Anterior cingulate cortex (tissue), 58 donors: ENCODE measurements around the gene TENM4.

Source experiments
- DNase-seq, 58 donors: peaks; one replicate each; lab custom pipeline; 2025; lab: John Stamatoyannopoulos, UW

The TENM4 gene

DNA sequence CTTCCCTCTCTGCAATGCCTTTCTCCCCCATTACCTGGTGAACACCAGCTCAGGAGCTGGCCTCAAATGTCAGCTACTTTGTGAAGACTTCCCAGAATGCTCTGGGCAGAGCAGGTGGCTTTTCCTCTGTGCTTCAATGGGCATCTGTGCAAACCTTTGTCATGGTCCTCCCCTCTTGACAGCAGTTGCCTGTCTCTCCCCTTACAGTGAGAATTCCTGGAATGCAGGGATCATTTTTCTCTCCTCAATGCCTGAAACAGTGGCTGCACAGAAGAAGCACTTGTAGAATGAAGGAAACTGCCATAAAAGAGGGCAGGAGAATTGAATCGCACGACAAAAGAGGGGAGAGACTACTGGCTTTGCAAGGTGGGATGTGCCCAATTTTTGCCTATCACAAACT, 773.4 kb downstream of the TENM4 start:
- DNase-seq: no peak

DNA sequence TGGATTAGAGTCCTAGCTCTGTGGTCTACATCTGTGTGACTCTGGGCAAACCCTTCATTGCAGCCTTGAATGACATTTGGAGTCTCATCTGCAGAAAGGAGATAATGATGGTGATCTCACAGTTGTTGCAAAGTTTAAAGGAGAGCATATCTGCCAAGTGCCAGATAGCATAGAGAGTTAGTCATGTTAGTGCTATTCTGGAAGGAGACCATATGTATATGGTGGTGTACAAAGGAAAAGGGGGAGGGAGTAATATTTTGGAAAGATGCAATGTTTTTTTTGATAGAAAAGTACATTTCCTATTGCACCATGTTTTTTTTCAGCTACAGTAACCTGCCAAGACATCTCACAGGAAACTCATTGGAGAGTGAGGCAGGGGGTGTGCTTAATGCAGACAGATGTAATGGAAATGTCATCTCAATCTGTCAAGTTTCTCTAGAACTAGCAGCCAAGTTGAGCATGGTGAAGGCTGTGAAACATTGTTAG, 774.1 kb downstream of the TENM4 start:
- DNase-seq: peak in 2 of 58 donors; percentile 28 to 70

DNA sequence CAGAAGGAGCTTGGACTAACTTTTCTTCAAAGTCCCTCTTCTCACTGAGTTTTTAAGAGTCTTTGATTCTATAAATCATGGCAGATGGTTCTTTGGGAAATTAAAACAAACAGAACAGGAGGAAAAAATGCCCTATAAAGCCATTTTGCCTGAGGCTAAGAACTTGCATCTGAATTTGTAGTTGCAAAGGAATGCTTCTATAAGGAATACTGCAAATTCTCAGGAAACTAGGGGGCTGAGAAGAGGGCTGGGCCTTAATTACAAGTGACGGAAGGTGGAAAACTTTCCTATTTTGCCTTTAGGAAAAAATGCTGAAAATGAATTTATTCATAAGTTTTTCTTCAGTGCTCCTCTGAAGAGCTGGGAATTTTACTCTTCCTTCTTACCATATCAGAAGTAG, 776.2 kb downstream of the TENM4 start:
- DNase-seq: no peak

DNA sequence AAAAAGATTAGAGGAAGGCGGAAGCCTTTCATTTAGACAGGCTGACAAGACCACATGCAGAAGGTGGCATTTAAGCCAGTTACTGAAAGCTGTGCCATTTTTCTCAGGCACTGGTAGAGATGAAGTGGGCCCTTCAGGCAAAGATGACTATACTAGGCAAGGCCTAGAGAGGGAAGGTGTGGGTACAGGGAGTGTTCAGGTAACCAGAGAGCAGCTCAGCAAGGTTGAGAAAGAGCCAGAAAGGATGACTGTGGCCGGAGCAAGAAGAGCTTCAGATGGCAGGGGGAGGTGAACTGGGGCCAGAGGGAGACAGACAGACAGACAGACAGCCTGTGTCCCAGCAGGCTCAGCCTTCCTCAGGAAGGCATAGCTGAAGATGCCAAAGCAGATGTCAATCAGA, 778.0 kb downstream of the TENM4 start:
- no peak for DNase-seq

DNA sequence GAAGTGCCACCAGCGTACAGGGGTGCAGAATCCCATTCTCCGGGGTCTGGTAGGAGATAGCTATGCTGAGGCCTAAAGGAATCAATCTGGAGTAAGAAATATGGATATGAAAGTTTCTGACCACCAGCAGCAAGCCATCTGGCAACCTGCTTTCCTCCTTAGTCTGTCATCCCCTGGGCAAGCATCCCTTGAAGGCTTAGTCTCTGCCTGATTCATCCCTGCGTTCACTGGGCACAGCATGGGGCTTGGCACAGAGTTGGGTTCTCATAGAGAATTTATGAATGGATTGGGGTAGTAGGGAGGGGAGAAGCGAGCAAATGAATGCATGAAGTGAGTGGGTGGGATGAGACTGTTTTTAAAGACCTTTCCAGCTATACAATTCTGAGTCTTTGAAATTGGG, 780.4 kb downstream of the TENM4 start:
- peak in 19 of 58 donors; percentile 6 to 49 (median 22) for DNase-seq

DNA sequence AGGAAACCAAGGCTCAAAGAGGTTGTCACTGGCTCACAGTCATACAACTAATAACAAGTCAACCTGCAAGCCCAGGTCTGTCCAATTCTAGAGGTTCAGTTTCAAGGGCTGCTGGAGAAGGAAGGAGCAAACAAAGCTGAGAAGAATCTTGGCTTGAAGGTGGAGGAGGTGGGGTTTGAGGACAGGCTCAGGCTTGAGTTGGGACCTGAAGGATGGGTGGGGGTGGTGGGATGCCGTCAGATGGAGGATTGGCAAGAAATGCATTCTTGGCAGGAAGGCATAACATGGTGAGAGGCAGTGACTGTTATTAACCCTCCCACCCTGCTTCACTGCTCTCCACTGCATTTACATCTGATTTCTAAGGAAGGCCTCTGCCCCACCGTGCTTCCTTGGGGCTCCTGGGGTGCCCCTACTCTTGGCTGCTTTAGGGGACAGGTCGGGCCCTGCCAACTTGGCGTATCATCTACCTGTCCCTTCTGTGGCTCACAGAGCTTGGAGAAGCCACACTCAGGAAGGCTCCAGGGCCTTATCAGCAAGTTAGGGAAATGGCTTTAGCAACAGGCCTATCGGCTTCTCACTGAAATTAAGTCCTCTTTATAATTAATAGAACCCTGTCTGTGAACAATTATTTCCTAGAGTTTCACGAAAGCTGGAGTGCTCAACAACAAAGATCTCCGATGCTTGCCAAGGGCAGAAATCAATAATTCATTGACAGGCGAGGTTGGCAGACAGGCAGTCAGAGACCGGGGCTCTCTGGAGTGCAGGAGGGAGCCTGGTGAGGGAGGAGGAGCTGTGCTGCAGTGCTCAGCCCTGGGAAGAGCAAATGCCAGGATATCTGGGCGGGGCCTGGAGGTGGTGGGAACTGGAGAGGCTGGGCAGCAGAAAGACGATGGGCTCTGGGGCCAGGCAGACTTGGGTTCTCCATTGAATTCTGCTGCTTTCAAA, 781.2 kb downstream of the TENM4 start:
- DNase-seq: no peak

DNA sequence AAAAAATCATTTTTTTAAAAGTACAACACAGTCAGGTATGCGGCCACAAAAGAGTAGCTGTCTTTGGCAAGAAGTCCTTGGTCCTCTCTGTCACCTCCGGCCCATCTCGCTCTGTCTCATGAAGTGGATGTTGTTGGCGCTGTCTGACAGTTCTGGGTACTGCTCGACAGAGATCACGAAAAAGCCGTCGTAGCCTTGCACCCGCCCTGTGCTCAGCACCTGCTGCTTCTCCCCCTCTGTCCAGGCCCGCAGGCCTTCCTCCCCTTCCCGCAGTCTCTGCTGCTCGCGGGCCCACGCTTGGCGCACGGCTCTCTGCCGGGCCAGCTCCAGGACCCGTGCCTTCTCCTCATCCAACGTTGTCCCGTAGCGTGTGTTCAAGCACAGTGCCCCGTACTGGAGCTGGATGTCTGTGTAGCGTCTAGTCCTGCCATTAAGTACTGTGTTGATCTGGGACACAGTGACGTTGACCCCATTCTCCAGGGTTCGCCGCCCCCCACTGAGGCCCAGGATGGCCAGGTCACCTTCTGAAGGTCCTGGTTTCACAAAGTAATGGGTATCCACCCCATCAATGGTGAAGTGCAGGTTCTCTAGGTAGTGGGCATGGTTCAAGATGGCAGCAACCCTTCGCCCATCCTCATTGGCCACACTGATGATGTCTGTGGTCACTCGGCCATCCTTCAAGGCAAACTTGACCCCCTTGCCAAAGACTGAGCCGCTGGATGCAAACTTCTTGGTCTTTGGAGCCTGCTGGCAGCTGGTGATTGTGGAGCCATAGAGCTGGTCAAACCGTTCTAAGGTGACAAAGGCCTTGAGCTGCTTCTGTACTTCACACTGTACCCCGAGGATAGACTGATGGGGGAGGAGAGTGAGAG, 782.6 kb downstream of the TENM4 start:
- DNase-seq: no peak

DNA sequence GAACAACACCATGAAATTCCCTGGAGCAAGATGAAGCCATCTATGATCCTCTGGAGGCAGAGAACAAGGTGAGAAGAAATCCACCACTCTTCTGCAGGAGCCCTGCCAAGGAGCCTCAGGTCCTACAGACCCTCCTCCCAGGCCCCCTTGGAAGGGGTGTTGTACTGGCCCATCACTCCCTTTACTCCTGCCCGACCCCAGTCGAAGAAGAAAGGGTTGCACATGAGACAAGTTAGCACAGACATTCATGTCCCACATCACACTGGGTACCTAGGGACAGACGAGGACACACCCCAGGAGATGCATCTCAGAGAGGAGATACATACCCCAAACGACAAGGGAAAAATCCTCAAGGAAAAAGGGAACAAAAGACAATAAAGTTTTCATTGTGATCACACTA, 783.4 kb downstream of the TENM4 start:
- DNase-seq: no peak

DNA sequence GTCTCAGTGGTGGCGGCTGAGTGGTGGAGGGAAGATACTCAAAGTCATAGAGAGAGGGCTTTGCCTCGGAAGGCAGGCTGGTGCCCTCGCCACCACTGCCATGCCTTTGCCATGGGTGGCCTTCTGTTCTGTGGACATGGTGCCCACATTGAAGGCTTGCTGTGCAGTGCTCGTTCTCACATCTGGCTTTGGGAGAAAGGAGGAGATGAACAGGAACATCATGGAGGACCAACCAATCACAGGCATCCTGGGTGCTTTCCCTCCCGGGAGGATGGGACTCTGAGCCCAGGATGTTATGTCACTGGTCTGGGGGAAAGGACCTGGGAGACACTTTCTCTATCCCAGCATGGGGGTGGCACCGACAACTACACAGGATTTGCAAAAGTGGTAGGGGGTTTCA, 783.8 kb downstream of the TENM4 start:
- DNase-seq: no peak

DNA sequence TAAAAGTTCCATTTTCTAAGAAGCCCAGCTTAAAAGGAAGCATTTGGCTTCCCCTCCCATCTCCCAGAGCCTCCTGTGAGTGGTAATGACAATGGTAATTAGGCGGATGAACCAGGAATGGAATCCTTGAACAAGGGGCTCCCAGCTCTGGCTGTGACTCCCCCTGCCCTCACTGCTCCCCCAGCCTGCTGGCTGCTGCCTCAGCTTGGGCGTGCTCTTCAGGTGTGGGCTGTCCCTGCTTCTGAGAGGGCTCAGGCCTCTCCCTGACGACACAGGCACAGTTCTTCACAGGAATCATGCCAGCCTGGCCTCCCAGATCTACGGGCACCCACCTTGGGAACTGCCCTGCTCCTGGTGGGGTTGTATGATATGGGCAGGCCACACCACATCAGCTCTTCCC, 784.5 kb downstream of the TENM4 start:
- DNase-seq: no peak

DNA sequence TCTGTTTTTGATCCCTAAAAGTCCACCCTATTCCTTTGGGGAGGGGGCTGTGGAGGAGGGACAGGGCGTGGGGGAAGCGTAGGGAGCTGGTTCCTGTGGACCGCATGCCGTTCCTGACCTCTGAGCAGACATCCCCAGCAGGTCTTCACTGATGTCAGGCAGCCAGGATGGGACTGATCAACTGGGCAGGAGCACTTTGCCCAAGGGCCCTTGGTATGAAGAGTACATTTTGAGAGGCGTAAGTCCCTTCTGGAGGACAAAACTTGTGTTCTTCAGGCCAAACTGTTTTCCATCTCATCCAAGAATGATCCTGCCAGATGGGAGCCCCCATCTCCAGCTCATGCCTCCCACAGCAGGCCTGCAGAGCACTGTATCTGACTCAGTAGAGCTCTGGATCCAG, 785.3 kb downstream of the TENM4 start:
- no peak for DNase-seq

DNA sequence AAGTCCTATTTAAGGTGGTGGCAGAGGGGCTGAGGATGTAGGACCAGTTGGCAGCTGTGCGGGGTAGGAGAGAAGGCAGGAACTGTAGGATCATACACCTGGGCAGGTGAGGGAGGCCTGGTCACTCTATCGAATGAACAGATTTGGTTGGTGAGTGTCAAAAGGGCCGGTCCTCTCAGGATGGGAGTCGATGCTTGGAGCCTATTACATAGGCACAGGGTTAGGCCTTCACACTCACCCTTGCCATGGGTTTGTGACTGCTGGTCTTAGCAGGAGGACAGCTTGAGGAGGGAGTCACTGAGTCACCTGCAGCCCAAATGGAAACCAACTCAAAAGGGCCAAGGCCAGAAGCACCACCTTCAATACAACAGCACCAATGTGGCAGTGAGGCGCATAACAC, 786.0 kb downstream of the TENM4 start:
- no peak for DNase-seq

DNA sequence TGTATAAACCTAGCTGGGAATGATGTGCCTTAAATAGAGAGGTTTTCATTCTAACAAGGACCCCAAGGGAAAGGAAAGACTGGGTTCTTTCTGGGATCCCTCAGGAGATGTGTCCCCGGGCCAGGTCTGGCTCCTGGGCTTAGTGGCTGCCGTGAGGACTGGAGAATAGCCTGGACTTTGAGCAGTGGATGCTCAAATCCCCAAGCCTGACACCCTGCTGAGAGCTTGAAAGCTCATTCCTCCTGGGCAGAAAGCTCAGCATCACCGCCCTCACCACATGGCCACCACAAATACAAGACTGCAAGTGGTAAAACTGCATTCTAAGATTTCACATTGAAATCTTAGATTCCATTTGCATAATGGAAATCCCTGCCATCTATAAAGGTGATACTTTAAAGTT, 786.8 kb downstream of the TENM4 start:
- no peak for DNase-seq

DNA sequence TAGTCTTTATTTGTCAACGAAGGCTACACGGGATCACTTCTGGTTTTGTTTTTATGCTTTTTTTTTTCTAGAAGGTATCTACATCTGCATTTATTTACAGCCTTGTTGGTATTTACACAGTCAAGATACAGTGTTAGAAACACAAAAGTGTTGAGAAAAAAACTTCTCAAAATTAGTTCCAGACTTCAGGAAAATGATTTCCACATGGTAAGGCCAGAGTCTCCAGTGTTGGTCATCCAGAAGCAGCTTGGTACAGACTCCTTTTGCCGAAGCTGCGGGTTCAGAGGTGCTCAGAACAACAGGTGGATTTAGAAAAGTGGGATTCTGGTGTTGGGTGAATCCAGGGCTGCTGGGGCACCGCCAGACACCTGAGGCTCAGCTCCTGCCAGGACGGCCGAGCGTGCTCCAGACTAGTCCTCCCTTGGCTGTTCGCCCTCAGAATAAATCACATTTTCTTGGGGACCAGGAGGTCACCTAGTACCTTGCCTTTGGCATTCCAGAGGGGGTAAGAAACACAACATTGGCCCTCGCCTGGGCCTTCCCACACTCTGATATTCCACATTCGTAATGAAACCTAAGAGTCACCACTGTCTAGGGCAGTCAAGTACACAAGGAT, 787.4 kb downstream of the TENM4 start:
- no peak for DNase-seq

DNA sequence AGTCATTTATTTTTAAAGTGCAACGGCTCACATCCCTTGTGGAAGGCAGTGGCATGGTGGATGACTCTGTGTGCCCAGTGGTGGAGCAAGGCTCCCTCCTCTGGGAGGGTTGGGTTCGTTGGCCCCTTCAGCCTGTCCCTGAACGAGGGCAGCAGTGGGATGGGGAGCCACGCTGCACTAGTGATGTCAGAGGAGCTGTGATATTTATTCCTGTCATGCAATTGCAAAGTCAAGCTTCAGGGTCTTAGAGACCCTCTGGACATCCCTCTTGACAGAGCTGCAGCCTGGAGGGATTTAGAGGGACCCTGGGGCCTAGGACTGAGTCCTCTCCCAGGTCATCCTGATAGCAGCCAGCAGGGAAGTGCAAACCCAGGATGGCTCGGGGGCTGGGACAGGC, 788.0 kb downstream of the TENM4 start:
- no peak for DNase-seq

DNA sequence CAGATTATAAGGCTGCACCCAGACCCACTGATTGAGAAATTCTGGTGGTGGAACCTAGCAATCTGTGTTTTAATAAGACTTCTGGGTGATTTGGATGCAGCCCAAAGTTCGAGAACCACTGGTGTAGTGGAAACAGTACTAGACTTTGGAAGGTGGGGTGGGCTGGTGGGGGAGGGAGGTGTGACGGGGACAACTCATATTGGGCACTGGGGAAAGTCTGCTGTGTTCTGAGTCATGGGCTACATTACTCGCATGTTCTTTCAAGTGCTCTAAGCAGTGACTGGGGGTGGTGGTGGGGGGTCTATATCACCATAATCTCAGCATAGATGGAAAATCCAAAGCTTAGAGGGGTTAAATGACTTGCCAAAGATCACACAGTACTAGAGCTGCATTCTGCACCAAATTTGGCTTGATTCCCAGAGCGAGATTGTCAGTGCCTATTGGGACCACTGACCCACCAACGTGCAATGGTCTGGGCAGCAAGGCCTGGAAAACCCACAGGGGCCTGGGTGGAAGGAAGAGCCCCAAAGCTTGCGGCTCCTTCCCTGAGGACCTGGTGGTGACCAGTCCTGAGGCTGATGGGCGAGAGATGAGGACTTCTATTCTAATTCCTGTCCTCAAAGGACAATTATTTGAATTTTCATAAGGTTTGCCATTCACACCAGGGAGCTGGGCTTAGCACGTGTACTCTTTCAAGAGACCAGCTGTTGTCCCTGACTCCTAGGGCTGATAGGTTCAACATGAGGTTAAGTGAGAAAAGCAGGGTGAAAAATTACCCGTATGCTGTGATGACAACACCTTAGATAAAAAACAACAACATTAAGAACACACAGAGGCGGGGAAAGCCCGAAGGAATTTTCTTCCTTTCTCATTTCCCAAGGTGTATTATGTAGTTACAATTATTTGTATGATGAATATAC, 788.6 kb downstream of the TENM4 start:
- no peak for DNase-seq

DNA sequence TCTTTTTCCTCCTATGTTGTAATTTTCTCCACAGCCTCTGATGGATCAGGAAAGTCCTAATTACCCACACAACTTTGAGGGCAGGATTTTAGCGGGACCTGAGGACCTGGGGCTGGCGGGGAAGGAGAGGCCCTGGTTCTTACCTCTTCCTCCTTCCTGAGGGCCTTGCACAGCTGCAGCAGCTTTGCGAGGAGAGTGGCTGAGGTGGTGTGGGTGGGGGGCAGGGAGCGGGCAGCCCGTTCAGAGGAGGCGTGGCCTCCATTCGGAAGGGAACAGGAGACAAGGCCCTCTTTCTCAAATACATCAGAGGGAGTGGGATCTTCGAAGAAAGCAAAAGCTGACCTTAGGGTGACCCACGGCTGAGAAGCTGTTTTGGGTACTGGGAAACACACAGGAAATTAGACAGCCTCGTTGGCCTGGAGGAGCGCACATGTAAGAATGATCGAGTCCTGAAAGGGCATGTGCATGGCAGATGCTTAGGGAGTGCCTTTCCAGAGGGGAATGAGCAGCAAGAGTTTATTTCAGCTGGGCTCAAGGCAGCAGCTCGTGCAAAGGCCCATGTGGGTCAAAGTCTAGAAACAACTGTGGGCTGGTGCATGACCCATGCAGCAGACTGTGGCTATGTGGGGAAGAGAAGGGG, 789.6 kb downstream of the TENM4 start:
- DNase-seq: no peak

DNA sequence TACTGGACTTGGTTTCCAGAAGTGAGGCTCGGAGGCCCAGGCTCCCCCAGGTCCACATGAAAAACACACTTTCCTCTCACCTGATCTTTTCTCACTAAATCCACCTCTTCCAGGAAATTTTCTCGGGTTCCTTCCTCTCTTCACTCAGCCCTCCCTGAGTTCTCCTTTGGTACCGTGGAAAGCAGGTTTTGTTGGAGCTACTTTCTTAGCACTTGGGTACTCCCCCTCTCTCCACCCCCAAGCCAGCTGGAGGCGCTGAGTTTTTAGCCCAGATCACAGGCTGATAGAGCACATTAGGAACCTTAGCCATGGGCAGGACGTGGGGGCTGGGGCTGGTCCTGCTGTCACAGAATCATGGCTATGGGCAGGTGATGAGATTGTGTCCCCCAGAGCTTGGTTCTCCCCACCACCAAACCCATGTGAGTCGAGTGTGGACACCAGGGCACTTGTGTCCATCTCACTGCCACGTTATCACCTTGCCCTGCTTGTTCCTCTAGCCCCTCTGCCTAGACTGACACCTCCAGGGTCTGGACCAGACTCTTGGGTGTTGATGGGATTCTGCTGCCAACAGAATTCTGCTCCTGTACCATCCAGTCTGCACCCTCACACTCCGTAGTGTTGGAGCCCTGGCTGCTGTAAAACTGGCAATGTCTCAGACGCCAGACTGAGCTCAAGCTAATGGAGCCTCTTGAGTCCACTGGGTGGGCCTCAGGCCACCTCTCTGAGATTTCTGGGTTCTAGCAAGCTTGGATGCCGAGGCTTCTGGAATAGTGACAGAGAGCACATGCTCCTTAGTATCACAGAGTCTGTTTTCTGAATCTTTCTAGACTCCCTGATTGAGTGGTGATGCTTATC, 791.2 kb downstream of the TENM4 start:
- DNase-seq: peak in 6 of 58 donors; percentile 7 to 35 (median 21)
